Endometrium (tissue), 2 donors: ENCODE measurements around the gene EPOP.
"Not testable (repeated sequence)": the region's sequence is repeated elsewhere in the genome, so short reads cannot be mapped to it uniquely, and the experiment has no call there.

Experiments
- FAIRE-seq: peaks from 2 replicates; lab custom pipeline; 2012; peaks lifted over from hg19 to GRCh38; lab: Jason Lieb, UNC
- donor health status: control.
- donor health status: control.

EPOP gene

DNA sequence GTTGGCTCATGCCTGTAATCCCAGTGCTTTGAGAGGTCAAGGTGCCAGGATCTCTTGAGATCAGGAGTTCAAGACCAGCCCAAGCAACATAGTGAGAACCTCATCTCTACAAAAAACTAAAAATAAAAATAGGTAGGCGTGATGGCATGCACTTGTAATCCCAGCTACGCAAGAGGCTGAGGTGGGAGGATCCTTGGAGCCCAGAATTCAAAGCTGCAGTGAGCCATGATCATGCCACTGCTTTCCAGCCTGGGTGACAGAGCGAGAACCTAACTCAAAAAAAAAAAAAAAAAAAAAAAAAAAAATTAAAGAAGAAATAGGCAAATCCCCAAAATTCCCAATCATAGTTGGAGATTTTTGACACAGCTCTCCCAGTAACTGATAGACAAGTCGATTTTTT is 36.8 kb downstream of the EPOP start:
- FAIRE-seq: no peak

DNA sequence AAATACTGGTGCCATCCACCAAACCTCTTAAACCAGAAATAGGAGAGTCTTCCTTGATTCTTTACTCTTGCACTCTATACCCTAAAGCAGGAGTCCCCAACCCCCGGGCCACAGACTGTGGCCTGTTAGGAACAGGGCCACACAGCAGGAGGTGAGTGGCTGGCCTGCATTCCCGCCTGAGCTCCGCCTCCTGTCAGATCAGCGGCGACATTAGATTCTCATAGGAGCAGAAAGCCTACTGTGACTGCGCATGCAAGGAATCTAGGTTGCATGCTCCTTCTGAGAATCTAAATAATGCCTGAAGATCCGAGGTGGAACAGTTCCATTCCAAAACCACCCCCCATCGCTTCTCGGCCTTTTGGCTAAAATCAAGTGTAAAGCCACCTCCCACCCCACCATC is 38.7 kb downstream of the EPOP start:
- no peak for FAIRE-seq

DNA sequence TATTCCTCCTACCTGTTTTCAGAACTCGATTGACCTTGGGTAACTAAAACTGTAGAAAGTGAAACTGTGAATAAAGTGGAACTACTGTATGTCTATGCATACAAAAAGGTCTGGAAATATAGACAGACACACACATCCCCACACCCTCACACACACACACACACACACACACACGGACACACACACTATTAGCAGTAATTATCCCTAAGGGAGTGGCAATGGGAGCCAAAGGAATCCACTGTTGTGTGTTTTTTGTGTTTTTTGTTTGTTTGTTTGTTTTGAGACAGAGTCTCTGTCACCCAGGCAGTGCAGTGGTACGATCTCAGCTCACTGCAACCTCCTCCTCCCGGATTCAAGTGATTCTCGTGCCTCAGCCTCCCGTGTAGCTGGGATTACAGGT is 42.4 kb downstream of the EPOP start:
- FAIRE-seq: no peak

DNA sequence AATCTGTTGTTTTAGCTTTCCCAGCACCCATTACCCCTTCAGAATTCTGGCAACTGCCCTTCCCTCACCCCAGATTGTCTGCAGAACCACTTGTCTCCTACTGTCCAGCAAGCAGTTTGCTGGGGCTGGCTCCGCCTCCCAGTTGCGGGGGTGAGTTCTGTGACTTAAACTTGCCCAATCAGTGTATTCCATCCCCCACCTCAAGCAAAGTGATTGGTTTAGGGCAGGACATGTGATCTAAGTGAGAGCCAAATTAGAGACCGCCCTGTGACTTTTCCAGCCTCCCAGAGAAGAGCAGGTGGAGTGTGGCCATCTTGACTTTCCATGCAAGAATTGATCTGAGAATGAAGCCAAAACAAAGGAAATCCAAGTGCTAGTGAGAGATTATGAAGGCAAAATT is 46.3 kb downstream of the EPOP start:
- FAIRE-seq: no peak

DNA sequence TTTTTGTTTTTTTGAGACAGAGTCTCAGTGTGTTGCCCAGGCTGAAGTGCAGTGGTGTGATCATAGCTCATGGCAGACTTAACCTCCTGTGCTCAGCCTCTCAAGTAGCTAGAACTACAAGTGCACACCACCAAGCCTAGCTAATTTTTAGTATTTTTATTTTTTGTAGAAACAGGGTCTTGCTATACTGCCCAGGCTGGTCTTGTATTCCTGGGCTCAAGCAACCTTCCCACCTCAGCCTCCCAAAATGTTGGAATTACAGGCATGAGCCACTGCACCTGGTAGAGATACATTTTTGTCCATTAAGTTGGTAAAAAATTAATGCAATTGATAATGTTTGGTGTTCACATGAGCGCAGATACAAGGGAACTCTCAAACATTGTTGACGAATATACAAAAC is 46.8 kb downstream of the EPOP start:
- no peak for FAIRE-seq

DNA sequence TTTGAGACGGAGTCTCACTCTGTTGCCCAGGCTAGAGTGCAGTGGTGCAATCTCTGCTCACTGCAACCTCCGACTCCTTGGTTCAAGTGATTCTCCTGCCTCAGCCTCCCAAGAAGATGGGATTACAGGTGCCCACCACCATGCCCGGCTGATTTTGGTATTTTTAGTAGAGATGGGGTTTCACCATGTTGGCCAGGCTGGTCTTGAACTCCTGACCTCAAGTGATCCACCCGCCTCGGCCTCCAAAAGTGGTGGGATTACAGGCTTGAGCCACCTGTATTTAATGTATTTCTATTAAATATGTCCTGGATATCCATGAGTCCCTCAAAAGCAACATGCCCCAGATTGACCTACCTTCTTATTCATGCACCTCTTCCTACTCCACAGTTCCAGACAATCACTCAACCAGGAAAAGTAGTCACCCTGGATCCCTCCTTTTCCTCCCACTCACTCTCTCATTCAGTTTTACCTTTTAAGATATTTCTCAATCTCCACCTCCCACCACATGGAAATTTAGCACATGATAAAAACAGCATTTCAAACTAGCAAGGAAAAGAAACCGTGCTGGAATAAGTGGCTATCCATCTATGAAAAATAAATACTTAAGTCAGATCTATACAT is 48.0 kb downstream of the EPOP start:
- not testable (repeated sequence) for FAIRE-seq

DNA sequence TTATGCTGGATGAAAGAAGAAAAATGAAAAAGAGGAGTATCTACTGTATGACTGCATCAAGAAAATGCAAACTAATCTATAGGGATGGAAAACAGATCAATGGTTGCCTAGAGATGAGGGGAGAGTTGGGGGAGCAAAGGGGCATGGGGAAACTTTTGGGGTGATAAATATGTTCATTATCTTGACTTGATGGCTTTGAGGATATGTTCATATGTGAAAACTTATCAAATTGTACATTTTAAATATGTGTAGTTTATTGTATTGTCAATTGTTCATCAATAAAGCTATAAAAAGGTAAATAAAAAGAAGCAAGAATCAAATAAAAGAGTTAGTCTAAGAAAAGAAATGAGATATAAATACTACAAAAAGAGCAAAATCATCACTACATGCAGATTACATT is 49.3 kb downstream of the EPOP start:
- FAIRE-seq: no peak

DNA sequence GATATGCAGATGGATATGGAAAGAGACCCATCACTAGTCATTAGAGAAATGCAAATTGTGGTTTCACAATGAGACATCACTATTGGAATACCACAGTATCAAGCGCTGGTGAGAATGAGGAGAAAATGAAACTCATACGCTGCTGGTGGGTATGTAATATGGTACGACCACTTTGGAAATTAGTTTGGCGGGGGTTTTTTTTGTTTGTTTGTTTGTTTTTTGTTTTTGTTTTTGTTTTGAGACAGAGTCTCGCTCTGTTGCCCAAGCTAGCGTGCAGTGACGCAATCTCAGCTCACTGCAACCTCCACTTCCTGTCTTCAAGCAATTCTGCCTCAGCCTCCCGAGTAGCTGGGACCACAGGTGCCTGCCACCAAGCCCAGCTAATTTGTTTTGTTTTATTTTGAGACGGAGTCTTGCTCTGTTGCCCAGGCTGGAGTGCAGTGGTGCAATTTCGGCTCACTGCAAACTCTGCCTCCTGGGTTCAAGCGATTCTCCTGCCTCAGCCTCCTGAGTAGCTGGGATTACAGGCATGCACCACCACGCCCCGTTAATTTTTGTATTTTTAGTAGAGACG is 49.9 kb downstream of the EPOP start:
- not testable (repeated sequence) for FAIRE-seq
